Activated CD8-positive, alpha-beta memory T cell treated with anti-CD3 and anti-CD28 coated beads for 48 hours (primary cell): ENCODE data around the gene PLSCR1.
"Not testable (repeated sequence)": the region's sequence is repeated elsewhere in the genome, so short reads cannot be mapped to it uniquely, and the experiment has no call there.

Experiments used
- DNase-seq, 3 experiments: peaks; one replicate each; pipeline ENCODE4 v3.0.0-alpha.2; 2020; ENCODE audit warnings: low read depth in 2 of 3, low spot score in 2 of 3

Gene PLSCR1

DNA sequence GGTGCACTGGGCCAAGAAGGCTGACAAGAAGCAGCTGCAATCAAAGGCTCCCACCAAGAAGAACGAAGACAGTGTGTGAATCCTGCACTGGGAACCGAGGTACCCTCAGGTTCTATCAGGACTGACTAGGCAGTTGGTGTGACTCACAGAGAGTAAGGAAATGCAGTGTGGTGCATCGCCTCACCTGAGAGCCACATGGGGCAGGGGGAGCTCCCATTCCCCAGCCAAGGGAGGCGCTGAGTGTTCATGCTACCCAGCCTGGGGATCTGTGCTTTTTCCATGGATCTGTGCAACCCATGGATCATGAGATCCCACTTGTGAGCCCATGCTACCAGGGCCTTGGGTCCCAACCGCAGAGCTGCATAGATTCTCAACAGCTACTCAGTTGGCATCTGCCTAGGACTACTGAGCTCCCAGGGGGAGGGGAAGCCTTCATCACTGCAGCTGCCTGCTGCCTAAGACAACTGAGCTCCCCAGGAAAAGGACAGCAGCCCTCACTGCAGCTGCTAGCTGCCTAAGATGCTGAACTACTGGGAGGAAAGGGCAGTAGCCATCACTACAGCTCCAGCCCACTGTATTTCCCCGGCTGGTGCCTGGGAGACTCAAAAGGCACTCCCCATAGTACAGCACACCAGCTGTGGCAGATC, 68.2 kb downstream of the PLSCR1 start:
- no peak for DNase-seq

DNA sequence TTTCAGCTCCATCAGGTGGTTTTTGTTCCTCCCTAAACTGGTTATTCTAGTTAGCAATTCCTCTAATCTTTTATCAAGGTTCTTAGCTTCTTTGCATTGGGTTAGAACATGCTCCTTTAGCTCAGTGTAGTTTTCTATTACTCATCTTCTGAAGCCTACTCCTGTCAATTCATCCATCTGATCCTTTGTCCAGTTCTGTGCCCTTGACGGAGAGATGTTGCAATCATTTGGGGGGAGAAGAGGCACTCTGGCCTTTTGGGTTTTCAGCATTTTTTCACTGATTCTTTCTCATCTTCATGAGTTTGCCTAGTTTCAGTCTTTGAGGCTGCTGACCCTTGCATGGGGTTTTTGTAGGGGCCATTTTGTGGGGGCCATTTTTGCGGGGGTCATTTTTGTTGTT, 69.4 kb downstream of the PLSCR1 start:
- not testable (repeated sequence) for DNase-seq

DNA sequence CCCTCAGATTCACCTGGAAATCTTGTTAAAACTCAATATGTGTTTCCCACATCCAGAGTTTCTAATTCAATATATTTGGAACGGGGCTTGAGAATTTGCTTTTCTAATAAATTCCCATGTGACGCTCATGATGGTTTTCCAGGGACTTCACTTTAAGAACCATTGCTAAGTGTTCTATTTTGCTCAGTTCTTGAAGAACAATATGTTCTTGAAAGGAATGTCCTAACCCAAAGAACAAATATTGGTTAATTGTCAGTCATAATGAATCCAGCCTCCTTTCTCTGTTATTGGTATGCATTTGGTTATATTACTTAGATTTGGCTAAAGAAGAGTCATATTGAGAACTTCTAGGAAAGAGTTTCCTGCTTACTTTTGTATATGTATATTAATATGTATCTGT, 70.7 kb downstream of the PLSCR1 start:
- DNase-seq: no peak

DNA sequence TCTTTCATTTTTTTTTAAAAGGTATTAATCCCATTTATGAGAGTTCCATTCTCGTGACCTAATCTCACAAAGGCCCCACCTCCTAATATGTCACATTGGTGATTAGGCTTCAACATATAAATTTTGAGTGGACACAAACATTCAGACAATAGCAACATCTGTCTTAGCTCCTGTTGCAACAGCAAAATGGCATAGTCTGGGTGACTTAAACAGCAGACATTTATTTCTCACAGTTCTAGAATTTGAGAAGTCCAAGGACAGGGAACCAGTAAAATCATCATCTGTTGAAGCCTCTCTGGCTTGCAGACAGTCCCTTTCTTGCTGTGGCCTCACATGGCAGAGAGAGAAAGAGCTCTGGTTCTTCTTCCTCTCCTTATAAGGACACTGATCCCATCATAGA, 71.8 kb downstream of the PLSCR1 start:
- DNase-seq: no peak

DNA sequence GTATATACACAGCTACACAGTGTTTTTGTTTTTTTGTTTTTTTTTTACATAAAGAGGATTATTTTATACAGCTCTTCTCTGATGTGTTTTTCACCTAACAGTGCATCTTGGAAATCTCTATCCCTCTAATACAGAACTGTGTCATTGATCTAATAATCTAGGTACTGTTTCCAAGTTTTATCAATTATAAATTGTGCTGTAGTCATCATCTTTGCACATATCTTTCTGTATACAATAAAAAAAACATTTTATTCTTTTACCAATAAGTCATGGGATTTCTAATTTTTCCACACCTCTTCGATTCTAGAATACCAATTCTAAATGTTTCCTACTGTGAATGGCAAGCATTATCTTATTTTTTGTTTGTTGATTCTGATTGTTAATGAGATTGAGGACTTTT, 73.4 kb downstream of the PLSCR1 start:
- no peak for DNase-seq

DNA sequence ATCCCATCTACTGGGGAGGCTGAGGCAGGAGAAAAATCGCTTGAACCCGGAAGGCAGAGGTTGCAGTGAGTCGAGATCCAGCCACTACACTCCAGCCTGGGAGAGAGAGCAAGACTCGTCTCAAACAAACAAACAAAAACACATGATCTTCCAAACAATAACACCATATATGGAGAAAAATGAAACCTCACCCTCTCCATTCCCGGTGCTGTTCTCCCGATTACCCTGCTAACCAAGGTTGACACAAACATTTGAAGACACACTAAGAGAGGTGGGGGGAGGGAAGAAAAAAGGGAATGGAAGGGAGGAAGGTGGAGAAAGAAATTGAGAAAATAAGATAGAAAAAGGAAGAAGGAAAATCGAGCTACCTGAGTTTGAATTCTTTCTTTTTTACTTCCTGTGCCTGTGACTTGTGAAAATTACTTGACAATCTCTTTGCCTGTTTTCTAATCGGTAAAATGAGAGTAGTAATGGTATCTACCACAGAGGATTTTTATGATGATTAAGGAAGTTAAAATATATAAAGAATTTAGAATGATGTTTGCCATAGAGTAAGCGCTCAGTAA, 73.9 kb downstream of the PLSCR1 start:
- no peak for DNase-seq

DNA sequence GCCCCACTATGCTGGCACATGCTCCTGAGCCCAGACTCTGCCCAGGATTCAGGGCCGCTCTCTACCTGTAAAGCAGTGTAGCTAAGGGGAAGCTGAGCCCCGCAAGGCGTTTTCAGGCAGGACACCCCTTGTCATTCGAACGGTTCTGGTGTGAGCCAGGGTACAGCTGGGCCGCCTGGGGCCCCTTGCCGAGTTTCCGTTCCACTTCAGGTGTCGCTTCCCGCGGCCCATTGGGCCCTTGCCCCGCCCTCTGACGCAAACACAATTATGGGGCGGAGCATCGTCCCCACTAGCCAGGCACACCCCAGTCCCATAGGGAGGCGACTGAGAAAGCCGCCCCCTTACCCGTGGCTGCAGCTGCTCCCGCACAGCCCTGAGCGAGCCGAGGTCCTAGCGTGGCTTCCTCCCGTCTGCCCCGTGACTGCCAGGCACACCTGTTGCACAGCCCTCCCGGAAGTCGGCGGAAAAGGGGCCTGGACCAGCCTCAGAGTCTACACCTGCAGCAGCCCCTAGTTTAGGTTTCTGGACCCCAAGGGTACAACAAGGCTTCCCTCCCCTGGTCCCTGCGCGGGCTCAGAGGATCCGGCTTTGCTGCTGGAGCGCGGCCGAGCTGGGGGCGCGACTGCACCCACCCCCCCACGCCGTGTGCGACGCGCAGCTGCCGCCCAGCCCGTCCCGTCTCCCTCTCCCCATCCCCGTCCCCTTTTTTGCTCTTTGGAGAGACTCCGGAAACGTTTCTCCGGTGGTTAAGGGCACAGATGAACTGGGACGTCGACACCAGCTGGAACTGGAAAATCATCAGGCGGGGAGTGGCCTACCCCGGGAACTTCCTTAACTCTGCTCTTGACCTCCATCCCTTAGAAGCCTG, 75.0 kb downstream of the PLSCR1 start, which contains the start of gene PLSCR2:
TSS of gene PLSCR2 (minus strand) at position 412 of the 868 bp plus-strand sequence. CDS start 9,657 bp downstream, outside the sequence.
- peak; percentile 33 to 43 (median 35) for DNase-seq

DNA sequence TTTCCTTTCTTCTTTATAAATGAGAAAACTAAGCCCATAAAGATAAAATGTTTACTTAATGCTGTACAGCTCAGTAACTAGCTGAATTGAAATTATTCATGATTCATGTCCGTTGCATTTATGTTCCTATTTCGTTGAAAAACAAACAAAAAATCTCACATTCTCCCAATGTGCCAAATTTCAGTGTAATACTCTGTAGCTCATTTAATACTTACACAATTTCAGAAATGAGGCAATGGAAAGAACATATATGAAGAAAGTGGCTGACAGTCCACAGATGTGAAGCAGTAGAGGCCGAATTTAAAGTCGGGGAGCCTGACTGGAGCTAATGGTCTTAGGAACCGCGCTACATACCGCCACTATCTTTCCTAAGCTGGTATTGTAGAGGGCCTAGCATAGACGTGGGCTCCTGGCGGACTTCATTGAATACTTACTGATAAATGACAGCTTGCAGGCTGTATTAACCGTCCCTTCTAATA, 75.7 kb downstream of the PLSCR1 start:
- no peak for DNase-seq

DNA sequence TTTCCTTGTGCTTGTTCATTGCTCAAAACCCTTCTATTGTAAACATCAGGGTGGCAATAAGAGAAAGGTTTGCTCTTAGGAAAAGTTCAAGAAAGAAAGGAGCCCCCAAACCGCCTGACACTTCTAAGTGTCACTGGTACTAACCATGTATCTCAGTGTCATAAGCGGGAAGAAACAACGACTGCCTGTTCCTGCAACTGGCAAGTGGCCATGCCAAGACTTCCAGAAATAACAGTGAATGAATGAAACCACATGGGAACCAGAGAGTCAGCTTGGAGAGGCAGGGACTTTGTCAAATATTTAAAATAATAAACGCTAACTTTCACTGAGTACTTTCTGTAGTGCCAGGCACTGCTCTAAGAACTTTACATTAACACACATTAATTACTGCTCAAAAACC, 76.2 kb downstream of the PLSCR1 start:
- DNase-seq: no peak

DNA sequence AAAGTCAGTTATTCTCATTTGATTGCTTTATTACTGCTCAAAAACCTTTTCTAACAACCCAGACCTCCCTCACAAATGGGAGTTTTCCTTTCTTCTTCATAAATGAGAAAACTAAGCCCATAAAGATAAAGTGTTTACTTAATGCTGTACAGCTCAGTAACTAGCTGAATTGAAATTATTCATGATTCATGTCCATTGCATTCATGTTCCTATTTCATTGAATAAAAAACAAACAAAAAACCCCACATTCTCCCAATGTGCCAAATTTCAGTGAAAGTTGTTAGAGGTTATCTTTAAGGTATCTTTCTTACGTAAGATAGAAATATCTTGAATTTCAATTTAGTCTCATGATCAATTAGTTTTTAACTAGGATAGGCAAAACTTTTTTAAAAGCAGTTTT, 77.8 kb downstream of the PLSCR1 start:
- no peak for DNase-seq

DNA sequence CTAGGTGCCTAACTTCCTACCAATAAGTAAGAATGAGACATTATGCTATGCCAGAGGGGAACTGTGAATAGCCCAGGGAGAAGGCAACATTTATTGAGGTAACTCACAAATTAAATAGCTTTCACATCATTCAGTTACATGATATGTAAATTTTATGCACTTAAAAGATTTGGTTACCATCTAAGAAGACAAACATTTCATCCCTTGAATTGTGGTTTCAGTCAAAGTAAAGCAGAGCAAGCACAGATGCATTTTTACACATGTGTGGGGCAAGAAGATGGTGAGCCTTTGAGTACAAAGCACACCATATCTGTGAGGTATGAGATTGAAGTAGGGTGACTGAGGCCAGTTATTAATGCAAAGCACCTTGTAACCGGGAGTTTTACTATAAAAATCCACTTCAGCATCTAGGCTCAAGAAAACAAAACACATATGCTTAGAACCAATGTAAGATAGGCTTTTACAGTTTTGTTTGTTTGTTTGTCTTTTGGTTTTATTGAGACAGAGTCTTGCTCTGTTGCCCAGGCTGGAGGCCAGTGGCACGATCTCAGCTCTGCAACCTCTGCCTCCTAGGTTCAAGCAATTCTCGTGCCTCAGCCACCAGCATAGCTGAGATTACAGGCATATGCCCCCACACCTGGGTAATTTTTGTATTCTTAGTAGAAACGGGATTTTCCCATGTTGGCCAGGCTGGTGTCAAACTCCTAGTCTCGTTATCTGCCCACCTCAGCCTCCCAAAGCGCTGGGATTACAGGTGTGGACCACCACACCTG, 78.5 kb downstream of the PLSCR1 start:
- no peak for DNase-seq
